MM.1S (cell line): ENCODE results near the gene SAFB.

Experiments used
- DNase-seq: peaks from one replicate; pipeline ENCODE4 v3.0.0-alpha.2; 2015
- H2AFZ ChIP-seq: fragments of 300-600 bp; sonication (generic); 2 replicates; pipeline ENCODE4 v1.6.0; 2016; ENCODE audit warnings: antibody characterized with exemption, low read length
- H3F3A ChIP-seq: fragments of 300-600 bp; sonication (generic); 2 replicates; pipeline ENCODE4 v1.6.1; 2016; ENCODE audit warnings: mild to moderate bottlenecking, antibody characterized with exemption, low read length, moderate library complexity, mixed read lengths; ENCODE audit not compliant: insufficient read depth
- H3K27ac ChIP-seq: fragments of 300-600 bp; sonication (generic); 2 replicates; pipeline ENCODE4 v1.5.1; 2016; ENCODE audit warnings: mild to moderate bottlenecking, low read length
- H3K27me3 ChIP-seq: fragments of 300-600 bp; sonication (generic); replicated peaks from 2 replicates; pipeline ENCODE4 v1.6.0; 2016; ENCODE audit warnings: low read length; ENCODE audit not compliant: insufficient read depth
- H3K36me3 ChIP-seq: fragments of 300-600 bp; sonication (generic); replicated peaks from 2 replicates; pipeline ENCODE4 v1.6.1; 2016; ENCODE audit warnings: mild to moderate bottlenecking, low read length, mixed read lengths; ENCODE audit not compliant: insufficient read depth
- H3K4me1 ChIP-seq: fragments of 300-600 bp; sonication (generic); 2 replicates; pipeline ENCODE4 v1.6.1; 2016; ENCODE audit warnings: low read length, mixed read lengths
- H3K4me2 ChIP-seq: fragments of 300-600 bp; sonication (generic); 2 replicates; pipeline ENCODE4 v1.6.0; 2016; ENCODE audit warnings: low read depth, low read length
- H3K4me3 ChIP-seq: fragments of 300-600 bp; sonication (generic); 2 replicates; pipeline ENCODE4 v1.5.1; 2016; ENCODE audit warnings: low read length, mixed read lengths
- H3K79me2 ChIP-seq: fragments of 300-600 bp; sonication (generic); 2 replicates; pipeline ENCODE4 v1.6.1; 2016; ENCODE audit warnings: mixed run types, low read length, mixed read lengths
- H3K9ac ChIP-seq: fragments of 300-600 bp; sonication (generic); 2 replicates; pipeline ENCODE4 v1.6.1; 2016; ENCODE audit warnings: low read length, mixed read lengths
- H3K9me2 ChIP-seq: fragments of 300-600 bp; sonication (generic); replicated peaks from 2 replicates; pipeline ENCODE4 v1.6.1; 2016; ENCODE audit warnings: mild to moderate bottlenecking, low read length, mixed read lengths; ENCODE audit not compliant: insufficient read depth
- H3K9me3 ChIP-seq: fragments of 300-600 bp; sonication (generic); replicated peaks from 2 replicates; pipeline ENCODE4 v1.6.1; 2016; ENCODE audit warnings: mild to moderate bottlenecking, low read length, mixed read lengths; ENCODE audit not compliant: insufficient read depth
- H4K20me1 ChIP-seq: fragments of 300-600 bp; sonication (generic); 2 replicates; pipeline ENCODE4 v1.6.1; 2016; ENCODE audit warnings: mild to moderate bottlenecking, low read length, moderate library complexity, mixed read lengths; ENCODE audit not compliant: insufficient read depth
- EZH2 ChIP-seq: fragments of 300-600 bp; sonication (generic); optimal IDR thresholded peaks from 2 replicates; pipeline ENCODE3; 2017; ENCODE audit warnings: low read depth, mild to moderate bottlenecking, antibody characterized with exemption, low read length, mixed read lengths
- EZH2phosphoT487 ChIP-seq: fragments of 300-600 bp; sonication (generic); IDR thresholded peaks from 2 replicates; pipeline ENCODE4 v1.6.1; 2018; ENCODE audit warnings: antibody characterized with exemption, low read length
- TF ChIP-seq, protein P1 (sequence below): fragments of 300-600 bp; sonication (generic); IDR thresholded peaks from 2 replicates; pipeline ENCODE4 v1.5.1; 2016; ENCODE audit warnings: antibody characterized with exemption, low read length, mixed read lengths

The SAFB gene

GRCh38 chr19:5585461-5586299 lies 37.2 kb upstream of the SAFB start:
- H4K20me1 ChIP-seq, result no peaks in the 10 kb centered on the region
- no peak overlapping the region for H2AFZ ChIP-seq
- no peak overlapping the region for H3K4me3 ChIP-seq
- peaks cover under 1% of the 10 kb centered on the region; the same call in 1 of the 2 replicates for H3K79me2 ChIP-seq
- no peak overlapping the region for H3K27ac ChIP-seq
- no peak overlapping the region for H3K4me2 ChIP-seq
- H3K9me3 ChIP-seq, result no peaks in the 10 kb centered on the region
- no peaks in the 10 kb centered on the region for H3F3A ChIP-seq
- H3K36me3 ChIP-seq, result peaks cover 13% of the 10 kb centered on the region; the same call in 1 of the 2 replicates
- H3K9ac ChIP-seq, result no peak overlapping the region
- H3K27me3 ChIP-seq, result no peaks in the 10 kb centered on the region
- H3K4me1 ChIP-seq, result no peaks in the 10 kb centered on the region
- no peak for DNase-seq
- no peak for TF ChIP-seq EZH2phosphoT487
- TF ChIP-seq EZH2, result no peak
- TF ChIP-seq, protein P1, sequence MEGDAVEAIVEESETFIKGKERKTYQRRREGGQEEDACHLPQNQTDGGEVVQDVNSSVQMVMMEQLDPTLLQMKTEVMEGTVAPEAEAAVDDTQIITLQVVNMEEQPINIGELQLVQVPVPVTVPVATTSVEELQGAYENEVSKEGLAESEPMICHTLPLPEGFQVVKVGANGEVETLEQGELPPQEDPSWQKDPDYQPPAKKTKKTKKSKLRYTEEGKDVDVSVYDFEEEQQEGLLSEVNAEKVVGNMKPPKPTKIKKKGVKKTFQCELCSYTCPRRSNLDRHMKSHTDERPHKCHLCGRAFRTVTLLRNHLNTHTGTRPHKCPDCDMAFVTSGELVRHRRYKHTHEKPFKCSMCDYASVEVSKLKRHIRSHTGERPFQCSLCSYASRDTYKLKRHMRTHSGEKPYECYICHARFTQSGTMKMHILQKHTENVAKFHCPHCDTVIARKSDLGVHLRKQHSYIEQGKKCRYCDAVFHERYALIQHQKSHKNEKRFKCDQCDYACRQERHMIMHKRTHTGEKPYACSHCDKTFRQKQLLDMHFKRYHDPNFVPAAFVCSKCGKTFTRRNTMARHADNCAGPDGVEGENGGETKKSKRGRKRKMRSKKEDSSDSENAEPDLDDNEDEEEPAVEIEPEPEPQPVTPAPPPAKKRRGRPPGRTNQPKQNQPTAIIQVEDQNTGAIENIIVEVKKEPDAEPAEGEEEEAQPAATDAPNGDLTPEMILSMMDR, result no peak
- no peaks in the 10 kb centered on the region for H3K9me2 ChIP-seq

GRCh38 chr19:5586300-5587070 lies 36.4 kb upstream of the SAFB start:
- Histone ChIP-seq H3K9me3 (no peaks in the 10 kb centered on the region), H3K4me3 (no peak overlapping the region), H3K36me3 (peaks cover 15% of the 10 kb centered on the region; the same call in 1 of the 2 replicates), H3F3A (no peaks in the 10 kb centered on the region), H3K27me3 (no peaks in the 10 kb centered on the region), H3K27ac (no peak overlapping the region), H3K4me2 (no peak overlapping the region), H3K4me1 (no peaks in the 10 kb centered on the region), H2AFZ (no peak overlapping the region), H3K79me2 (peaks cover 4% of the 10 kb centered on the region; the same call in 1 of the 2 replicates), H3K9me2 (no peaks in the 10 kb centered on the region), H4K20me1 (no peaks in the 10 kb centered on the region), H3K9ac (no peak overlapping the region)
- no peak for DNase-seq
- TF ChIP-seq, protein P1, result no peak
- TF ChIP-seq EZH2phosphoT487, result no peak
- no peak for TF ChIP-seq EZH2

- H3K9ac ChIP-seq, result no peak overlapping the region
These were observed 35.8 kb upstream of the SAFB start for GRCh38 chr19:5587071-5587455.

More at GRCh38 chr19:5587071-5587455, 35.8 kb upstream of the SAFB start:
- DNase-seq, result no peak
- Histone ChIP-seq H3K27ac (no peak overlapping the region), H3F3A (no peaks in the 10 kb centered on the region), H3K4me2 (no peak overlapping the region), H3K27me3 (no peaks in the 10 kb centered on the region), H3K4me1 (no peaks in the 10 kb centered on the region), H2AFZ (no peak overlapping the region), H4K20me1 (no peaks in the 10 kb centered on the region), H3K9me3 (no peaks in the 10 kb centered on the region), H3K4me3 (no peak overlapping the region), H3K9me2 (no peaks in the 10 kb centered on the region), H3K36me3 (peaks cover 18% of the 10 kb centered on the region; the same call in 1 of the 2 replicates), H3K79me2 (peaks cover 4% of the 10 kb centered on the region; the same call in 1 of the 2 replicates)
- TF ChIP-seq, protein P1, result no peak
- TF ChIP-seq EZH2, result no peak
- no peak for TF ChIP-seq EZH2phosphoT487
